ENCODE results near the gene PRSS48.
"Not testable (repeated sequence)": the region's sequence is repeated elsewhere in the genome, so short reads cannot be mapped to it uniquely, and the experiment has no call there.

The PRSS48 gene

GRCh38 chr4:151318307-151319006 is 41.5 kb downstream of the PRSS48 start:
- no peak for DNase-seq

- no peak for DNase-seq
These were observed 42.5 kb downstream of the PRSS48 start for GRCh38 chr4:151319490-151319889.

- DNase-seq, result no peak
These were observed 44.6 kb downstream of the PRSS48 start for GRCh38 chr4:151321586-151321985.

- DNase-seq, result not testable (repeated sequence)
These were observed 45.2 kb downstream of the PRSS48 start for GRCh38 chr4:151322161-151322560.

- DNase-seq, result no peak
These were observed 45.6 kb downstream of the PRSS48 start for GRCh38 chr4:151322570-151322969.

GRCh38 chr4:151323667-151324066 is 46.7 kb downstream of the PRSS48 start:
- DNase-seq, result no peak

GRCh38 chr4:151324124-151324751 is 47.3 kb downstream of the PRSS48 start:
- peak in 3 of 14 donors; percentile 17 to 44 (median 32) for DNase-seq

GRCh38 chr4:151324752-151325110 is 47.8 kb downstream of the PRSS48 start:
- peak in 10 of 14 donors; percentile 20 to 70 (median 39) for DNase-seq

- peak in 13 of 14 donors; percentile 17 to 68 (median 33) for DNase-seq
These were observed 48.4 kb downstream of the PRSS48 start, which contains the start of gene SH3D19 for GRCh38 chr4:151325111-151325948. TSS of gene SH3D19 (minus strand) at chr4:151325605. CDS start at chr4:151325352, 253 bp downstream.

GRCh38 chr4:151325949-151326246 is 48.9 kb downstream of the PRSS48 start:
- DNase-seq, result no peak

GRCh38 chr4:151329217-151330007 is 52.5 kb downstream of the PRSS48 start:
- no peak for DNase-seq

- no peak for DNase-seq
These were observed 54.5 kb downstream of the PRSS48 start for GRCh38 chr4:151331276-151332042.

GRCh38 chr4:151339467-151339866 is 62.5 kb downstream of the PRSS48 start:
- DNase-seq, result no peak

- DNase-seq, result no peak
These were observed 63.9 kb downstream of the PRSS48 start for GRCh38 chr4:151340751-151341385.
